CD4-positive, alpha-beta T cell treated with Interleukin-12 subunit alpha and Interleukin-12 subunit beta, for 1 hour (primary cell): ENCODE measurements around the gene G6PC1.

Experiments
- DNase-seq: peaks from one replicate; pipeline ENCODE4 v3.0.0-alpha.2; 2020

The G6PC1 gene

DNA sequence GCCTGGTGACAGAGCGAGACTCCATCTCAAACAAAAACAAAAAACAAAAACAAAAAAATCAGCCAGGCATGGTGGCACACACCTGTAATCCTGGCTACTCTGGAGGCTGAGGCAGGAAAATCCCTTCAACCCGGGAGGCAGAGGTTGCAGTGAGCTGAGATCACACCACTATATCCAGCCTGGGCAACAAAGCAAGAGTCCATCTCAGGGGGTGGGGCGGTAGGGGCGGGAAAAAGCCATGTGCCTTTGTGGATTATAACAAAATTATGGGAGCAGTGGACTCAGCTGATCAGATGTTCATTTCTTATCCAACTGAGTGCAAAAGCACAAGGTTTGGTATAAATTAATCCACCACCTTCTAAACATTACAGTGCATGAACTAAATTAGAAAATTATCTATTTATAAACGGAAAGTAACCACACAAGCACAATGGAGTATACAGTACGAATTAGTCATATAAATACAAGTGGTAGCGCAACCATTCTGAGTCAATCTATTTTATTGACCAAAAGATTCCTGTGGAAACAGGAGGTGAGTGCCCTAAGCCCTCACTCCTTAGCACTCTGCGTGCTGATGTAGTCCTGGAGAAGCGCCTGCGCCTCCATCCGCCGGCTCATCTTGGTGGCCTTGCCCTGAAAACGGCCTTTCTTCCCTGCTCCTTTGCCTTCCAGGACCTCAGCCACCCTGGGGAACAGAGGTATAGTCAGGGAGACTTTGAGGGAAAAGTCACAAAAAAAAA lies 49.6 kb downstream of the G6PC1 start:
- no peak for DNase-seq
